ENCODE measurements around the gene ADCY5.

The ADCY5 gene

GRCh38 chr3:123286308-123287023 lies 162.4 kb downstream of the ADCY5 start:
- no peak for DNase-seq (ENCODE audit: low read depth)

- no peak for DNase-seq (ENCODE audit: low read depth)
Observed at GRCh38 chr3:123285931-123286307, 163.0 kb downstream of the ADCY5 start.

GRCh38 chr3:123285479-123285878 lies 163.4 kb downstream of the ADCY5 start:
- no peak for DNase-seq (ENCODE audit: low read depth)

- no peak for DNase-seq (ENCODE audit: low read depth)
Observed at GRCh38 chr3:123285066-123285465, 163.8 kb downstream of the ADCY5 start.

- DNase-seq (ENCODE audit: low read depth): no peak
Observed at GRCh38 chr3:123284399-123285010, 164.4 kb downstream of the ADCY5 start.

GRCh38 chr3:123283657-123284398 lies 165.1 kb downstream of the ADCY5 start:
- DNase-seq (ENCODE audit: low read depth): no peak

- no peak for DNase-seq (ENCODE audit: low read depth)
Observed at GRCh38 chr3:123283074-123283473, 165.8 kb downstream of the ADCY5 start.

- DNase-seq (ENCODE audit: low read depth): no peak
Observed at GRCh38 chr3:123282461-123282860, 166.4 kb downstream of the ADCY5 start.

GRCh38 chr3:123281929-123282328 lies 167.0 kb downstream of the ADCY5 start:
- DNase-seq (ENCODE audit: low read depth): no peak

- no peak for DNase-seq (ENCODE audit: low read depth)
Observed at GRCh38 chr3:123281406-123281805, 167.5 kb downstream of the ADCY5 start.

- DNase-seq (ENCODE audit: low read depth): no peak
Observed at GRCh38 chr3:123279121-123279520, 169.8 kb downstream of the ADCY5 start.

GRCh38 chr3:123278446-123278845 lies 170.4 kb downstream of the ADCY5 start:
- DNase-seq (ENCODE audit: low read depth): no peak

- DNase-seq (ENCODE audit: low read depth): no peak
Observed at GRCh38 chr3:123277106-123277505, 171.8 kb downstream of the ADCY5 start.

GRCh38 chr3:123276346-123277006 lies 172.4 kb downstream of the ADCY5 start:
- no peak for DNase-seq (ENCODE audit: low read depth)

- DNase-seq (ENCODE audit: low read depth): no peak
Observed at GRCh38 chr3:123275691-123276090, 173.2 kb downstream of the ADCY5 start.

GRCh38 chr3:123272547-123272946 lies 176.3 kb downstream of the ADCY5 start:
- DNase-seq (ENCODE audit: low read depth): no peak

- no peak for DNase-seq (ENCODE audit: low read depth)
Observed at GRCh38 chr3:123271466-123272159, 177.3 kb downstream of the ADCY5 start.

GRCh38 chr3:123270818-123271217 lies 178.1 kb downstream of the ADCY5 start:
- no peak for DNase-seq (ENCODE audit: low read depth)

GRCh38 chr3:123267821-123268220 lies 181.1 kb downstream of the ADCY5 start:
- no peak for DNase-seq (ENCODE audit: low read depth)

- DNase-seq (ENCODE audit: low read depth): no peak
Observed at GRCh38 chr3:123263941-123264340, 184.9 kb downstream of the ADCY5 start.

GRCh38 chr3:123262868-123263267 lies 186.0 kb downstream of the ADCY5 start:
- no peak for DNase-seq (ENCODE audit: low read depth)

- DNase-seq (ENCODE audit: low read depth): no peak
Observed at GRCh38 chr3:123262226-123262625, 186.7 kb downstream of the ADCY5 start.

Measured in stimulated activated CD4-positive, alpha-beta T cell treated with anti-CD3 and anti-CD28 coated beads, Interleukin-2, amount 100 ng/mL, for 4 hours (primary cell).